GM19438 (cell line): ENCODE results near the gene CYP8B1.

Experiments
- ATAC-seq: cut with Tn5 transposase; IDR thresholded peaks from one replicate; pipeline ENCODE4 v1.9.1; 2021; ENCODE audit warnings: low read depth; ENCODE audit not compliant: unreplicated experiment

The CYP8B1 gene

GRCh38 chr3:42829083-42829627 is 46.5 kb downstream of the CYP8B1 start:
- ATAC-seq, result no peak

GRCh38 chr3:42827654-42828053 is 48.0 kb downstream of the CYP8B1 start:
- ATAC-seq, result no peak

- ATAC-seq, result no peak
Observed at GRCh38 chr3:42827023-42827422, 48.7 kb downstream of the CYP8B1 start.

GRCh38 chr3:42826141-42826540 is 49.5 kb downstream of the CYP8B1 start:
- no peak for ATAC-seq

GRCh38 chr3:42823351-42823750 is 52.3 kb downstream of the CYP8B1 start:
- ATAC-seq, result no peak

- ATAC-seq, result no peak
Observed at GRCh38 chr3:42822828-42823227, 52.9 kb downstream of the CYP8B1 start.
